Fibroblast of the aortic adventitia (primary cell): ENCODE results near the gene EGFLAM. TPM values are rescaled to one million over a fixed set of nuclear protein-coding genes. Genes with fewer than 3 reads are reported as not detected.
A peak's percentile ranks its signal among the peaks of the same experiment; 100 is the strongest.

ENCODE experiments used
- DNase-seq: peaks from one replicate; pipeline ENCODE4 v3.0.0-alpha.2; 2010; ENCODE audit warnings: low read depth
- H3K4me3 ChIP-seq: 2 replicates; pipeline ENCODE4 v1.5.1; 2011; ENCODE audit warnings: low read depth, mild to moderate bottlenecking, control low read depth, low read length, moderate library complexity
- total RNA-seq: library from RNA; depleted of rRNA; stranded (reverse); fragments of >200 nt; gene quantifications from 2 replicates; pipeline ENCODE4 v1.2.3, GENCODE V29; 2012; ENCODE audit warnings: low replicate concordance
- TF ChIP-seq, protein P1 (sequence below): IDR thresholded peaks from 2 replicates; pipeline ENCODE4 v1.5.1; 2011; ENCODE audit warnings: mild to moderate bottlenecking, low read length, control low read depth, inconsistent platforms; ENCODE audit not compliant: insufficient read depth

Gene EGFLAM
- total RNA-seq, 1 donor = 16.2 TPM

DNA sequence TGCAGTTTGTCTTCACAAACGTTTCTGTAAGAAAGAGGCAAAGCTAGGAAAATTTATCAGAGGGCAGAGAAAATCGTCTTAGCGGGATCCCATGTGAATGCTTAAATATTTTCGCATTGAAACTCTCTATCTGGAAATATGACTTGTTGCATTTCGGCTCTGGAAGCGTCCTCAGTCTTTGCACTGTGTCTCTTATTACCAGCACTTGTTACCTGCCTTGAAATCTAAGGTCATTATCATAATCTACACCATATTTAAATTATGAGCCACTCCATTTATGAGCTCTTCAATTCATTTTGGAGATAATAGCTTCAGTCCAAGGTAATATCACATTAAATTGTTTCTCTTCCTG is 1.4 kb downstream of the EGFLAM start:
- DNase-seq = no peak
- H3K4me3 ChIP-seq = no peak overlapping the region
- TF ChIP-seq, protein P1, sequence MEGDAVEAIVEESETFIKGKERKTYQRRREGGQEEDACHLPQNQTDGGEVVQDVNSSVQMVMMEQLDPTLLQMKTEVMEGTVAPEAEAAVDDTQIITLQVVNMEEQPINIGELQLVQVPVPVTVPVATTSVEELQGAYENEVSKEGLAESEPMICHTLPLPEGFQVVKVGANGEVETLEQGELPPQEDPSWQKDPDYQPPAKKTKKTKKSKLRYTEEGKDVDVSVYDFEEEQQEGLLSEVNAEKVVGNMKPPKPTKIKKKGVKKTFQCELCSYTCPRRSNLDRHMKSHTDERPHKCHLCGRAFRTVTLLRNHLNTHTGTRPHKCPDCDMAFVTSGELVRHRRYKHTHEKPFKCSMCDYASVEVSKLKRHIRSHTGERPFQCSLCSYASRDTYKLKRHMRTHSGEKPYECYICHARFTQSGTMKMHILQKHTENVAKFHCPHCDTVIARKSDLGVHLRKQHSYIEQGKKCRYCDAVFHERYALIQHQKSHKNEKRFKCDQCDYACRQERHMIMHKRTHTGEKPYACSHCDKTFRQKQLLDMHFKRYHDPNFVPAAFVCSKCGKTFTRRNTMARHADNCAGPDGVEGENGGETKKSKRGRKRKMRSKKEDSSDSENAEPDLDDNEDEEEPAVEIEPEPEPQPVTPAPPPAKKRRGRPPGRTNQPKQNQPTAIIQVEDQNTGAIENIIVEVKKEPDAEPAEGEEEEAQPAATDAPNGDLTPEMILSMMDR = no peak

DNA sequence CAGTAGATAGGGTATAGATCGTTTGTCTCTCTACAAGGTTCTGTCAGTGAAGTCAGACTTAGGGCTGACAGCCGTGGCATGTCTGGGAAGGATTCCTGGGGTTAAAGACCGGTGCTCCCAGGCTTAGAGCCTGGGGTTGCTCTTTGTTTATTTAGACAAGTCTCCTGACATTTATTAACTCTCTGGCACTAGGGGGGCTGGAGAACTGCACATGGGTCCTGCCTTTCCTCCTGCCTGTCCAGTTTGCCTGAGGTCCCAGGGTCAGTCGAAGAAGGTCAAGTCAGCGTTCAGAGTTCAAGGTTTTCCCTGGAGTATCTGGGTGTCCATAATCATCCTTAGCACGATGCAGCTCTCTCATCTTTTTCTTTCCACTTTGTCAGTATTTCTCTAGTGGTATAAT is 5.6 kb downstream of the EGFLAM start:
- TF ChIP-seq, protein P1 = no peak
- no peak for DNase-seq
- no peak overlapping the region for H3K4me3 ChIP-seq

DNA sequence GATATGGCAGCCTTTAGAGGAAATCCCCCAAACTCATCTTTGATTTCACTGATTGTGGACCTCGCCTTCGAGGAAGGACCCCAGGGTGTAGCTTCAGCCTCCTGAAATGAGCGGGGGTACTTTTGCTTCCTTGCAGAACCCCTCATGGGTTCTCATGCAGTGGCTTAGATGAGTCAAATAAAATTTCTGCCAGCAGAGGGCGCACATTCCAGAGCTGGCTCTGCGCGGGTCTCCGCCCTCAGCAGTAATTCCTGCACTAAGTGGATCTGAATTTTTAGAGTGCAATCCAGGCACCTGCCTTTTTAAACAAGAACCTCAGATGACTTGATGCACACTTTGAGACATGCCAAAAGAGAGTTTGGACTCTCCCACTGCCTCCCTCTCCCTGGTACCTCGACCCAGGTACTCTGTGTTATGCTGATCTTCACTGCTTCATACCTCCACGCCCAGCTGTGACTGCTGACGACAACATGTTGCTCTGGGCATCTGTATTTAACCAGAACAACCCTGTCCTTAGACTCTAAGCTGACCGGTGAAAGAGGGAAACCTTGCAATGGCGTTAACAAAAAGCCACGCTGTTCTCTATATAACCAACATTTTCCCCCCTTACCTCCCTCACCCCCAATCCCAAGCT is 7.3 kb downstream of the EGFLAM start:
- peak; percentile 61 for DNase-seq
- H3K4me3 ChIP-seq = no peak overlapping the region
- TF ChIP-seq, protein P1 = peak; percentile 67

DNA sequence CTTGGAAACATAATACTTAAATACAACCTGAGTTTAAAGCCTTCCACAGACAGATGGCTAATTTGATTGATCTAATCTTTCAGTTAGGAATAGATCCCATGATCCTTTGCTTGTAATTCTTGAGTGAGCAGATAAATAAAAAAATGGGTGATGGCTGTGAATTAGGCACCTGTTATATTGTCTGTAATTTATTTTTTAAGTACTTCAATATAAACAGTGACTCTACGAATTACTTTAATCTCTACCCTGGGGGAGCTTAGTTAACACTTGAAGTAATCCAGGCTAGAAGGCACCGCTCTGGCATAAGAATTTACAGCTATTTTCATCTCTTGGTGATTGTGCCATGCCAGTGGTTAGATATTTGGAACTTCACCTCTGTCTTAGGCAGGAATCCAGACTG is 9.0 kb downstream of the EGFLAM start:
- no peak overlapping the region for H3K4me3 ChIP-seq
- TF ChIP-seq, protein P1 = no peak
- DNase-seq = no peak

DNA sequence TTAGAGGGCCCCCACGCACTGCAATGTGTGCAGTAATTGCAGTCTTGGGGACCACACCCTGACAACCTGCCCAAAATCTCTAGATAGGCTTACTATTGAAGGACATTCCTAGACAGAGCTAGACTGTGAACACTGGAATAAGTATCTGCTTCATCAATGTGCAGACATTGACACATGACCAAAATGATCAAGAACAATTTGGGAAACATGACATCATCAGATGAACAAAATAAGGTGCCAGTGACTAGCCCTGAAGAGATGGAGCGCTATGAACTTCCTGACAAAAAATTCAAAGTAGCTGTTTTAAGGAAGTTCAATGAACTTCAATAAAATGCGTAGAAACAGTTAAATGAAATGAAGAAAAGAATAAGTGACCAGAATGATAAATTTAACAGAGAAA is 15.3 kb downstream of the EGFLAM start:
- no peak overlapping the region for H3K4me3 ChIP-seq
- TF ChIP-seq, protein P1 = no peak
- no peak for DNase-seq

GRCh38 chr5:38274370-38274769 is 16.0 kb downstream of the EGFLAM start:
- TF ChIP-seq, protein P1 = no peak
- DNase-seq = no peak

GRCh38 chr5:38284384-38284783 is 26.0 kb downstream of the EGFLAM start:
- no peak for DNase-seq
- TF ChIP-seq, protein P1 = no peak

More at GRCh38 chr5:38274370-38274769, 16.0 kb downstream of the EGFLAM start:
- no peak overlapping the region for H3K4me3 ChIP-seq

More at GRCh38 chr5:38284384-38284783, 26.0 kb downstream of the EGFLAM start:
- no peak overlapping the region for H3K4me3 ChIP-seq
